Skin of body (tissue), 2 donors: ENCODE measurements around the gene PRR20G. TPM values are rescaled to one million over a fixed set of nuclear protein-coding genes. Genes with fewer than 3 reads are reported as not detected.

Experiments
- DNase-seq: peaks from one replicate; lab custom pipeline; 2025; lab: John Stamatoyannopoulos, UW
- total RNA-seq: library from RNA; depleted of rRNA; stranded (reverse); fragments of >200 nt; gene quantifications from one replicate; pipeline ENCODE4 v1.2.3, GENCODE V29; 2014

Gene PRR20G
- total RNA-seq, 1 donor from 2014 or later: not detected

- no peak for DNase-seq
These were observed 24.1 kb downstream of the PRR20G start for GRCh38 chr3:127263586-127264231.

- DNase-seq: no peak
These were observed 24.8 kb downstream of the PRR20G start for GRCh38 chr3:127263037-127263436.

- DNase-seq: no peak
These were observed 25.3 kb downstream of the PRR20G start for GRCh38 chr3:127262533-127262932.

GRCh38 chr3:127261925-127262324, 25.9 kb downstream of the PRR20G start:
- DNase-seq: no peak

- no peak for DNase-seq
These were observed 26.9 kb downstream of the PRR20G start for GRCh38 chr3:127260826-127261555.

- no peak for DNase-seq
These were observed 27.4 kb downstream of the PRR20G start for GRCh38 chr3:127260416-127260815.

- DNase-seq: no peak
These were observed 28.0 kb downstream of the PRR20G start for GRCh38 chr3:127259882-127260281.

GRCh38 chr3:127258733-127259132, 29.1 kb downstream of the PRR20G start:
- DNase-seq: no peak

- no peak for DNase-seq
These were observed 30.5 kb downstream of the PRR20G start for GRCh38 chr3:127257351-127257750.

GRCh38 chr3:127256733-127257271, 31.0 kb downstream of the PRR20G start:
- no peak for DNase-seq

GRCh38 chr3:127256138-127256537, 31.7 kb downstream of the PRR20G start:
- DNase-seq: no peak

- no peak for DNase-seq
These were observed 32.3 kb downstream of the PRR20G start for GRCh38 chr3:127255516-127255915.

GRCh38 chr3:127254730-127255129, 33.1 kb downstream of the PRR20G start:
- no peak for DNase-seq

GRCh38 chr3:127254033-127254644, 33.7 kb downstream of the PRR20G start:
- no peak for DNase-seq

GRCh38 chr3:127253491-127253890, 34.4 kb downstream of the PRR20G start:
- DNase-seq: no peak

- no peak for DNase-seq
These were observed 35.4 kb downstream of the PRR20G start for GRCh38 chr3:127252446-127252845.

- no peak for DNase-seq
These were observed 37.8 kb downstream of the PRR20G start for GRCh38 chr3:127250032-127250431.

GRCh38 chr3:127247292-127247691, 40.6 kb downstream of the PRR20G start:
- DNase-seq: no peak

- DNase-seq: no peak
These were observed 49.2 kb downstream of the PRR20G start for GRCh38 chr3:127238602-127239001.

GRCh38 chr3:127237835-127238234, 50.0 kb downstream of the PRR20G start:
- no peak for DNase-seq

- DNase-seq: no peak
These were observed 52.1 kb downstream of the PRR20G start for GRCh38 chr3:127235706-127236105.

GRCh38 chr3:127234778-127235177, 53.1 kb downstream of the PRR20G start:
- no peak for DNase-seq
